HepG2 (cell line): ENCODE results near the gene FBXL7. TPM values are rescaled to one million over a fixed set of nuclear protein-coding genes. Genes with fewer than 3 reads are reported as not detected.

Experiments used
- ATAC-seq: fragments of 200-7000 bp; cut with Tn5 transposase; 3 replicates; pipeline ENCODE4 v1.9.1; 2020; ENCODE audit warnings: mild to moderate bottlenecking, moderate library complexity
- BruUV-seq: library from RNA; stranded (reverse); fragments of 400-500 nt; replicated peaks from 2 replicates; lab custom pipeline; 2021; lab: Mats Ljungman, UMichigan
- CTCF ChIA-PET: fragments of 300-600 bp; formaldehyde crosslinking; extraction: SDS; loops from one replicate; lab custom pipeline; 2021; ENCODE audit warnings: low total read pairs, inconsistent platforms, low intra/inter-chr PET ratio; lab: Yijun Ruan, JAX
- POLR2A ChIA-PET: fragments of 350-600 bp; sonication (Branson Sonifier 250); formaldehyde crosslinking; loops from one replicate; lab custom pipeline; 2020; ENCODE audit warnings: antibody characterized with exemption, inconsistent platforms; lab: Yijun Ruan, JAX
- DNase-seq: peaks from one replicate; pipeline ENCODE4 v3.0.0-alpha.2; 2015; ENCODE audit warnings: low spot score
- FAIRE-seq: peaks from 3 replicates; lab custom pipeline; 2011; peaks lifted over from hg19 to GRCh38; lab: Jason Lieb, UNC
- H2AFZ ChIP-seq: one replicate; pipeline ENCODE4 v1.6.1; 2011; ENCODE audit warnings: low read length, inconsistent platforms
- H3K27ac ChIP-seq: fragments of 300-600 bp; 3 replicates; pipeline ENCODE4 v1.8.0; 2011; ENCODE audit warnings: mixed run types, mild to moderate bottlenecking, mixed read lengths, low read length, inconsistent platforms; ENCODE audit not compliant: insufficient read depth; ENCODE audit errors: extremely low read length
- H3K27me3 ChIP-seq, 2 experiments: fragments of 200-600 bp in 1 of 2; 2 replicates in 1 of 2; 3 replicates in 1 of 2; pipeline versions ENCODE4 v1.6.0 to v1.8.0; 2011; ENCODE audit warnings: low read length in 2 of 2, mild to moderate bottlenecking in 2 of 2, moderate library complexity in 2 of 2, inconsistent platforms in 1 of 2; ENCODE audit not compliant: insufficient read depth in 2 of 2, control insufficient read depth in 1 of 2
- H3K36me3 ChIP-seq, 2 experiments: fragments of 200-600 bp in 1 of 2; replicated peaks in 1 of 2; 2 replicates in 1 of 2; 3 replicates in 1 of 2; pipeline versions ENCODE4 v1.5.1 to v1.8.0; 2011; ENCODE audit warnings: low read length in 2 of 2, inconsistent platforms in 1 of 2; ENCODE audit not compliant: insufficient read depth in 2 of 2, control insufficient read depth in 1 of 2
- H3K4me1 ChIP-seq: 2 replicates; pipeline ENCODE4 v1.5.1; 2012; ENCODE audit warnings: low read length, inconsistent platforms; ENCODE audit not compliant: insufficient read depth
- H3K4me2 ChIP-seq: 2 replicates; pipeline ENCODE4 v1.6.0; 2011; ENCODE audit warnings: low read depth, low read length, inconsistent platforms
- H3K4me3 ChIP-seq, 3 experiments: fragments of 200-600 bp in 1 of 3; sonication (generic), shearing (Covaris generic) in 1 of 3; replicated peaks in 1 of 3; 2 replicates each; pipeline ENCODE4 v1.5.1; 2011 to 2016; ENCODE audit warnings: low read length in 3 of 3, inconsistent platforms in 2 of 3, low read depth in 2 of 3, mild to moderate bottlenecking in 2 of 3, control low read depth in 1 of 3, mixed read lengths in 1 of 3; ENCODE audit not compliant: insufficient read depth in 1 of 3
- H3K79me2 ChIP-seq: one replicate; pipeline ENCODE4 v1.6.1; 2011; ENCODE audit warnings: low read length, inconsistent platforms; ENCODE audit not compliant: insufficient read depth
- H3K9ac ChIP-seq: 2 replicates; pipeline ENCODE4 v1.6.0; 2011; ENCODE audit warnings: mild to moderate bottlenecking, low read depth, low read length, inconsistent platforms; ENCODE audit not compliant: insufficient read depth
- H3K9me3 ChIP-seq: 2 replicates; pipeline ENCODE4 v1.5.1; 2012; ENCODE audit warnings: mild to moderate bottlenecking, low read length
- H4K20me1 ChIP-seq: 2 replicates; pipeline ENCODE4 v1.6.0; 2011; ENCODE audit warnings: inconsistent platforms, mild to moderate bottlenecking, low read length, moderate library complexity; ENCODE audit not compliant: insufficient read depth
- ATF6 ChIP-seq: sonication (generic); formaldehyde crosslinking; conservative IDR thresholded peaks from 2 replicates; pipeline ENCODE4 v1.4.0; 2020; ENCODE audit warnings: missing genetic modification reagents
- HOXA3 ChIP-seq: sonication (generic); formaldehyde crosslinking; IDR thresholded peaks from 2 replicates; pipeline ENCODE4 v1.5.0; 2020; ENCODE audit warnings: missing genetic modification reagents
- IRX3 ChIP-seq: sonication (generic); formaldehyde crosslinking; IDR thresholded peaks from 2 replicates; pipeline ENCODE4 v1.8.1; 2023; ENCODE audit warnings: mild to moderate bottlenecking, low read depth, missing genetic modification reagents, borderline replicate concordance
- ISX ChIP-seq: sonication (generic); formaldehyde crosslinking; conservative IDR thresholded peaks from 2 replicates; pipeline ENCODE4 v1.5.0; 2020; ENCODE audit warnings: missing genetic modification reagents
- RNF2 ChIP-seq: fragments of 450-650 bp; conservative IDR thresholded peaks from 2 replicates; pipeline ENCODE4 v1.6.1; 2016; ENCODE audit warnings: low read depth
- TFE3 ChIP-seq: IDR thresholded peaks from 2 replicates; pipeline ENCODE4 v1.6.1; 2016
- ZBTB7B ChIP-seq: sonication (generic); formaldehyde crosslinking; IDR thresholded peaks from 2 replicates; pipeline ENCODE4 v1.4.0; 2020; ENCODE audit warnings: missing genetic modification reagents
- ZFP41 ChIP-seq: sonication (generic); formaldehyde crosslinking; IDR thresholded peaks from 2 replicates; pipeline ENCODE4 v1.4.0; 2020; ENCODE audit warnings: mild to moderate bottlenecking, missing genetic modification reagents, borderline replicate concordance
- ZNF160 ChIP-seq: sonication (generic); formaldehyde crosslinking; IDR thresholded peaks from 2 replicates; pipeline ENCODE4 v1.8.0; 2022; ENCODE audit warnings: mild to moderate bottlenecking, inconsistent platforms, missing genetic modification reagents
- ZNF280B ChIP-seq: sonication (generic); formaldehyde crosslinking; IDR thresholded peaks from 2 replicates; pipeline ENCODE4 v1.5.0; 2020; ENCODE audit warnings: missing genetic modification reagents, mild to moderate bottlenecking, borderline replicate concordance
- ZNF441 ChIP-seq: sonication (generic); formaldehyde crosslinking; IDR thresholded peaks from 2 replicates; pipeline ENCODE4 v1.7.0; 2021; ENCODE audit warnings: missing genetic modification reagents, borderline replicate concordance
- ZNF512B ChIP-seq: sonication (generic); formaldehyde crosslinking; IDR thresholded peaks from 2 replicates; pipeline ENCODE4 v1.5.1; 2020; ENCODE audit warnings: missing genetic modification reagents, mild to moderate bottlenecking, borderline replicate concordance
- ZNF513 ChIP-seq: sonication (generic); formaldehyde crosslinking; conservative IDR thresholded peaks from 2 replicates; pipeline ENCODE4 v1.5.0; 2020; ENCODE audit warnings: missing genetic modification reagents
- ZNF543 ChIP-seq: sonication (generic); formaldehyde crosslinking; IDR thresholded peaks from 2 replicates; pipeline ENCODE4 v1.4.0; 2020; ENCODE audit warnings: mild to moderate bottlenecking, missing genetic modification reagents
- ZNF792 ChIP-seq: IDR thresholded peaks from 2 replicates; pipeline ENCODE4 v1.6.1; 2016
- WGBS: methylation state at CpG from one replicate; pipeline ENCODE4 v1.1.6; 2017; ENCODE audit warnings: low lambda C conversion rate; 5-methylcytosine and 5-hydroxymethylcytosine counted together
- in situ Hi-C: cut with HindIII; loops from 2 replicates; pipeline ENCODE4 v1.10.0; 2017; ENCODE audit warnings: low pct_unique_long_range_greater_than_20kb; ENCODE audit not compliant: extremely low pct_ligation_motif_present
- intact Hi-C: fragments of 100-400 bp; cut with micrococcal nuclease; formaldehyde crosslinking; loops from one replicate; pipeline ENCODE4 v1.10.0; 2022; ENCODE audit not compliant: unreplicated experiment
- polyA plus RNA-seq, 8 experiments: library from polyadenylated mRNA; depleted of rRNA in 3 of 8; stranded (reverse) in 7 of 8; unstranded in 1 of 8; fragments of >200 nt; fragmentation: Illumina TruSeq in 4 of 8; extraction: Trizol in 4 of 8; gene quantifications; 2 replicates each; pipeline versions ENCODE4 v1.2.1 to v1.2.3, GENCODE V29; 2011 to 2016; ENCODE audit warnings: low read depth in 4 of 8, missing spikeins in 1 of 8, mixed read lengths in 1 of 8; ENCODE audit not compliant: insufficient read depth in 1 of 8
- total RNA-seq, 5 experiments: library from RNA; depleted of rRNA; stranded (reverse); fragments of >200 nt; fragmentation: Illumina TruSeq; extraction: Trizol; gene quantifications; 2 replicates each; pipeline ENCODE4 v1.2.3, GENCODE V29; 2016; ENCODE audit warnings: low read depth in 1 of 5

FBXL7 gene
- total and polyA plus RNA-seq, 2 of the 13 experiments (the other 11 are each of a cell fraction or from before 2014, with no cell fraction given) = 0.07 TPM; not detected in 1

GRCh38 chr5:15571618-15572017 is 71.6 kb downstream of the FBXL7 start:
- Histone ChIP-seq H3K9ac (no peak overlapping the region), H3K27ac (no peak overlapping the region), H2AFZ (no peak overlapping the region), H3K79me2 (no peaks in the 10 kb centered on the region), H3K36me3 (no peaks in the 10 kb centered on the region), H4K20me1 (no peaks in the 10 kb centered on the region), H3K27me3 (no peaks in the 10 kb centered on the region), H3K9me3 (no peaks in the 10 kb centered on the region), H3K4me2 (no peak overlapping the region), H3K4me3 (no peak overlapping the region), H3K4me1 (no peaks in the 10 kb centered on the region)
- FAIRE-seq (no peak), DNase-seq (no peak), ATAC-seq (no peak)
- ChIA-PET CTCF (no interaction called here), POLR2A (no interaction called here)
- no TSS peak for BruUV-seq
- in situ Hi-C loops = no loop called here
- intact Hi-C loops = no loop called here
- WGBS = 6% methylated on average over 2 of the region's 7 CpGs
- TF ChIP-seq HOXA3 (CRISPR knock-in tag) (no peak), ZFP41 (CRISPR knock-in tag) (no peak), TFE3 (CRISPR knock-in tag) (no peak), ZBTB7B (CRISPR knock-in tag) (no peak), ZNF280B (no peak), RNF2 (no peak), ZNF160 (CRISPR knock-in tag) (no peak), IRX3 (CRISPR knock-in tag) (no peak), ZNF792 (no peak), ATF6 (CRISPR knock-in tag) (no peak), ZNF512B (CRISPR knock-in tag) (no peak), ZNF441 (CRISPR knock-in tag) (no peak), ISX (CRISPR knock-in tag) (no peak), ZNF513 (no peak), ZNF543 (no peak)
